ENCODE results near the gene GRIN2A.

DNA sequence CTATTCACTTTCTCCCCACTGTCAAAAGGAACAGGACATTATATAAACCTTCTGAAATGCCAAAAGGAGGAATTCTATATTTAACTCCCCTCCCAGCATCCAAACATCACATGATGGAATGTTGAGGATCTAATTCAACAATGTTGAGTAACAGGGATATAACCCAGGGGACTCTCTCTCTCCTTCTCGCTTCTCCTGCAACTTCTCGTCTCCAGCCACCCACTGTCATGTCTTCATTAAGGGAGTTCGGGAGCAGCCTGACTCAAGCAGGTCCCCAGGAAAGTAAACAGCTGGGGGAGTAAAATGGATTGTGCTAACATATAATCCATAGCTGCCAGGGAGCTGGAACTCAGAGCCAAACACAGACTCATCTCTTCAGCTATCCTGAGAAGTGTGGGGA is 51.7 kb downstream of the GRIN2A start:
- TF ChIP-seq EP300 (IDR thresholded peaks at IDR 0.05) (no peak), KDM1A (IDR thresholded peaks at IDR 0.05; ENCODE audit: low read depth) (no peak), CBX8 (IDR thresholded peaks at IDR 0.05) (no peak), RNF2 (IDR thresholded peaks at IDR 0.05; ENCODE audit: borderline replicate concordance, low read depth) (no peak), ESRRA (IDR thresholded peaks at IDR 0.05; ENCODE audit: borderline replicate concordance, low read length) (no peak)
- TF ChIP-seq, protein P1, sequence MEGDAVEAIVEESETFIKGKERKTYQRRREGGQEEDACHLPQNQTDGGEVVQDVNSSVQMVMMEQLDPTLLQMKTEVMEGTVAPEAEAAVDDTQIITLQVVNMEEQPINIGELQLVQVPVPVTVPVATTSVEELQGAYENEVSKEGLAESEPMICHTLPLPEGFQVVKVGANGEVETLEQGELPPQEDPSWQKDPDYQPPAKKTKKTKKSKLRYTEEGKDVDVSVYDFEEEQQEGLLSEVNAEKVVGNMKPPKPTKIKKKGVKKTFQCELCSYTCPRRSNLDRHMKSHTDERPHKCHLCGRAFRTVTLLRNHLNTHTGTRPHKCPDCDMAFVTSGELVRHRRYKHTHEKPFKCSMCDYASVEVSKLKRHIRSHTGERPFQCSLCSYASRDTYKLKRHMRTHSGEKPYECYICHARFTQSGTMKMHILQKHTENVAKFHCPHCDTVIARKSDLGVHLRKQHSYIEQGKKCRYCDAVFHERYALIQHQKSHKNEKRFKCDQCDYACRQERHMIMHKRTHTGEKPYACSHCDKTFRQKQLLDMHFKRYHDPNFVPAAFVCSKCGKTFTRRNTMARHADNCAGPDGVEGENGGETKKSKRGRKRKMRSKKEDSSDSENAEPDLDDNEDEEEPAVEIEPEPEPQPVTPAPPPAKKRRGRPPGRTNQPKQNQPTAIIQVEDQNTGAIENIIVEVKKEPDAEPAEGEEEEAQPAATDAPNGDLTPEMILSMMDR (IDR thresholded peaks at IDR 0.05), result no peak
- TF ChIP-seq, protein P2, sequence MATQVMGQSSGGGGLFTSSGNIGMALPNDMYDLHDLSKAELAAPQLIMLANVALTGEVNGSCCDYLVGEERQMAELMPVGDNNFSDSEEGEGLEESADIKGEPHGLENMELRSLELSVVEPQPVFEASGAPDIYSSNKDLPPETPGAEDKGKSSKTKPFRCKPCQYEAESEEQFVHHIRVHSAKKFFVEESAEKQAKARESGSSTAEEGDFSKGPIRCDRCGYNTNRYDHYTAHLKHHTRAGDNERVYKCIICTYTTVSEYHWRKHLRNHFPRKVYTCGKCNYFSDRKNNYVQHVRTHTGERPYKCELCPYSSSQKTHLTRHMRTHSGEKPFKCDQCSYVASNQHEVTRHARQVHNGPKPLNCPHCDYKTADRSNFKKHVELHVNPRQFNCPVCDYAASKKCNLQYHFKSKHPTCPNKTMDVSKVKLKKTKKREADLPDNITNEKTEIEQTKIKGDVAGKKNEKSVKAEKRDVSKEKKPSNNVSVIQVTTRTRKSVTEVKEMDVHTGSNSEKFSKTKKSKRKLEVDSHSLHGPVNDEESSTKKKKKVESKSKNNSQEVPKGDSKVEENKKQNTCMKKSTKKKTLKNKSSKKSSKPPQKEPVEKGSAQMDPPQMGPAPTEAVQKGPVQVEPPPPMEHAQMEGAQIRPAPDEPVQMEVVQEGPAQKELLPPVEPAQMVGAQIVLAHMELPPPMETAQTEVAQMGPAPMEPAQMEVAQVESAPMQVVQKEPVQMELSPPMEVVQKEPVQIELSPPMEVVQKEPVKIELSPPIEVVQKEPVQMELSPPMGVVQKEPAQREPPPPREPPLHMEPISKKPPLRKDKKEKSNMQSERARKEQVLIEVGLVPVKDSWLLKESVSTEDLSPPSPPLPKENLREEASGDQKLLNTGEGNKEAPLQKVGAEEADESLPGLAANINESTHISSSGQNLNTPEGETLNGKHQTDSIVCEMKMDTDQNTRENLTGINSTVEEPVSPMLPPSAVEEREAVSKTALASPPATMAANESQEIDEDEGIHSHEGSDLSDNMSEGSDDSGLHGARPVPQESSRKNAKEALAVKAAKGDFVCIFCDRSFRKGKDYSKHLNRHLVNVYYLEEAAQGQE (IDR thresholded peaks at IDR 0.05), result no peak
- TF ChIP-seq, protein P3, sequence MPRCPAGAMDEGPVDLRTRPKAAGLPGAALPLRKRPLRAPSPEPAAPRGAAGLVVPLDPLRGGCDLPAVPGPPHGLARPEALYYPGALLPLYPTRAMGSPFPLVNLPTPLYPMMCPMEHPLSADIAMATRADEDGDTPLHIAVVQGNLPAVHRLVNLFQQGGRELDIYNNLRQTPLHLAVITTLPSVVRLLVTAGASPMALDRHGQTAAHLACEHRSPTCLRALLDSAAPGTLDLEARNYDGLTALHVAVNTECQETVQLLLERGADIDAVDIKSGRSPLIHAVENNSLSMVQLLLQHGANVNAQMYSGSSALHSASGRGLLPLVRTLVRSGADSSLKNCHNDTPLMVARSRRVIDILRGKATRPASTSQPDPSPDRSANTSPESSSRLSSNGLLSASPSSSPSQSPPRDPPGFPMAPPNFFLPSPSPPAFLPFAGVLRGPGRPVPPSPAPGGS (IDR thresholded peaks at IDR 0.05), result no peak
